WTC11 (cell line): Measurements from ENCODE around the gene ENO2. TPM values are rescaled to one million over a fixed set of nuclear protein-coding genes. Genes with fewer than 3 reads are reported as not detected.

Experiments used
- ATAC-seq: fragments of 200-7000 bp; cut with Tn5 transposase; 2 replicates; pipeline ENCODE4 v1.10.0; 2021; ENCODE audit warnings: mild to moderate bottlenecking, moderate library complexity
- CTCF ChIA-PET: fragments of 300-600 bp; sonication (Branson Sonifier 250); formaldehyde crosslinking; loops from one replicate; lab custom pipeline; 2021; ENCODE audit warnings: antibody characterized with exemption; lab: Charles Lee
- POLR2A ChIA-PET: fragments of 350-600 bp; sonication (Branson Sonifier 250); formaldehyde crosslinking; loops from one replicate; lab custom pipeline; 2021; ENCODE audit warnings: antibody characterized with exemption; lab: Charles Lee
- DNase-seq: peaks from one replicate; pipeline ENCODE4 v3.0.0; 2021; ENCODE audit warnings: low spot score
- H3K27ac Mint-ChIP-seq: 2 replicates; pipeline ENCODE4 v1.8.0; 2021; ENCODE audit warnings: mixed read lengths
- H3K27me3 Mint-ChIP-seq: 2 replicates; pipeline ENCODE4 v1.8.0; 2021; ENCODE audit warnings: low read depth, mild to moderate bottlenecking, moderate library complexity, mixed read lengths
- H3K36me3 Mint-ChIP-seq: 2 replicates; pipeline ENCODE4 v1.8.0; 2021; ENCODE audit warnings: mixed read lengths
- H3K4me1 Mint-ChIP-seq: 2 replicates; pipeline ENCODE4 v1.8.0; 2022; ENCODE audit warnings: mixed read lengths
- H3K4me3 Mint-ChIP-seq: 2 replicates; pipeline ENCODE4 v1.8.0; 2021; ENCODE audit warnings: mild to moderate bottlenecking, moderate library complexity, mixed read lengths
- H3K9me3 Mint-ChIP-seq: 2 replicates; pipeline ENCODE4 v1.8.0; 2021; ENCODE audit warnings: mixed read lengths
- AFF4 ChIP-seq: sonication (generic); formaldehyde crosslinking; IDR thresholded peaks from 2 replicates; pipeline ENCODE4 v1.8.1; 2023; ENCODE audit warnings: mild to moderate bottlenecking, missing genetic modification reagents, borderline replicate concordance
- ARID4B ChIP-seq: sonication (generic); formaldehyde crosslinking; IDR thresholded peaks from 2 replicates; pipeline ENCODE4 v1.8.0; 2023; ENCODE audit warnings: missing genetic modification reagents, mild to moderate bottlenecking, borderline replicate concordance
- EMX1 ChIP-seq: fragments of 250-450 bp; sonication (Bioruptor Pico); IDR thresholded peaks from 2 replicates; pipeline ENCODE4 v1.8.0; 2021; ENCODE audit warnings: mild to moderate bottlenecking
- FOXJ3 ChIP-seq: sonication (generic); formaldehyde crosslinking; IDR thresholded peaks from 2 replicates; pipeline ENCODE4 v1.9.0; 2021; ENCODE audit warnings: missing genetic modification reagents, mild to moderate bottlenecking, borderline replicate concordance
- NFATC4 ChIP-seq: fragments of 250-450 bp; sonication (Bioruptor Pico); IDR thresholded peaks from 2 replicates; pipeline ENCODE4 v1.9.0; 2021; ENCODE audit warnings: mild to moderate bottlenecking
- PRDM15 ChIP-seq: sonication (generic); formaldehyde crosslinking; IDR thresholded peaks from 2 replicates; pipeline ENCODE4 v1.8.0; 2022; ENCODE audit warnings: missing genetic modification reagents
- RELA ChIP-seq: sonication (generic); formaldehyde crosslinking; IDR thresholded peaks from 2 replicates; pipeline ENCODE4 v1.8.1; 2022; ENCODE audit warnings: missing genetic modification reagents, mild to moderate bottlenecking, borderline replicate concordance
- TP53 ChIP-seq: sonication (generic); formaldehyde crosslinking; IDR thresholded peaks from 2 replicates; pipeline ENCODE4 v1.8.1; 2023; ENCODE audit warnings: mild to moderate bottlenecking, missing genetic modification reagents
- ZNF317 ChIP-seq: sonication (generic); formaldehyde crosslinking; IDR thresholded peaks from 2 replicates; pipeline ENCODE4 v1.8.1; 2023; ENCODE audit warnings: low read depth, mild to moderate bottlenecking, moderate library complexity, missing genetic modification reagents, borderline replicate concordance
- ZNF532 ChIP-seq: fragments of 250-450 bp; sonication (Bioruptor Pico); IDR thresholded peaks from 2 replicates; pipeline ENCODE4 v1.9.0; 2021; ENCODE audit warnings: mild to moderate bottlenecking, borderline replicate concordance
- ZNF671 ChIP-seq: fragments of 250-450 bp; sonication (Bioruptor Pico); IDR thresholded peaks from 2 replicates; pipeline ENCODE4 v1.8.0; 2021; ENCODE audit warnings: mild to moderate bottlenecking
- total RNA-seq: library from RNA; stranded (reverse); gene quantifications from 3 replicates; pipeline ENCODE4 v1.2.3, GENCODE V29; 2021
- TF ChIP-seq, protein P1 (sequence below): sonication (generic); formaldehyde crosslinking; IDR thresholded peaks from 2 replicates; pipeline ENCODE4 v1.8.0; 2023; ENCODE audit warnings: mild to moderate bottlenecking, missing genetic modification reagents
- TF ChIP-seq, protein P2 (sequence below): sonication (generic); formaldehyde crosslinking; IDR thresholded peaks from 2 replicates; pipeline ENCODE4 v1.8.1; 2023; ENCODE audit warnings: mild to moderate bottlenecking, missing genetic modification reagents, moderate library complexity

Gene ENO2
- total RNA-seq, 1 experiment from 2014 or later, result 118 TPM

DNA sequence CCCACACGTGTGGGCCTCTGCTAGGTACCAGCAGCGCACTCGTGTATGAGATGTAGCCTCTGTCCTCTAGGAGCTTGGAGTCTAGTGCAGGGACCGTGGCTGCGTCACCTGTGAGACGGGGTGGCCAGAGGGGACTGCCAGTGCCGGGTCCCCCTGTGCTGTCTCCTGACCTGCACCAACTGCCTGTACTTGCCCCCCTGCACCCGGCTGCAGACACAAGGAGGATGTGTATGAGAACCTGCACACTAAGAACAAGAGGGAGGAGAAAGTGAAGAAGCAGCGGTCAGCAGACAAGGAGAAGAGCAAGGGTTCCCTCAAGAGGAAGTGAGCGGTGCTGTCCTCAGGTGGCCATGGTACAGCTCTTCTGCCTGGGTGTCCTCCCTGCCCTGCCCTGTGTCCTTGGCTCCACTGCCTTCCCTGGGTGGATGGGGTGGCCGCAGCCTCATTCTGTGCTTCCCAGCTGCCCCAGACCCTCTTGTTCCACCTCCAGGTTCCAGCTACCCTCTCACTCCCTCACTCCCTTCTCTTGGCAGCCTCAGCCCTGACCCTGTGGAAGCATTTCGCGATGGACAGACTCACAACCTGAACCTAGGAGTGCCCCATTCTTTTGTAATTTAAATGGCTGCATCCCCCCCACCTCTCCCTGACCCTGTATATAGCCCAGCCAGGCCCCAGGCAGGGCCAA is 46.4 kb downstream of the ENO2 start:
- TF ChIP-seq ARID4B (CRISPR knock-in tag), result no peak
- TF ChIP-seq TP53 (CRISPR knock-in tag), result no peak
- no peak for TF ChIP-seq FOXJ3
- no peak for TF ChIP-seq ZNF317 (CRISPR knock-in tag)
- no peak for TF ChIP-seq NFATC4 (CRISPR knock-in tag)
- TF ChIP-seq, protein P1, sequence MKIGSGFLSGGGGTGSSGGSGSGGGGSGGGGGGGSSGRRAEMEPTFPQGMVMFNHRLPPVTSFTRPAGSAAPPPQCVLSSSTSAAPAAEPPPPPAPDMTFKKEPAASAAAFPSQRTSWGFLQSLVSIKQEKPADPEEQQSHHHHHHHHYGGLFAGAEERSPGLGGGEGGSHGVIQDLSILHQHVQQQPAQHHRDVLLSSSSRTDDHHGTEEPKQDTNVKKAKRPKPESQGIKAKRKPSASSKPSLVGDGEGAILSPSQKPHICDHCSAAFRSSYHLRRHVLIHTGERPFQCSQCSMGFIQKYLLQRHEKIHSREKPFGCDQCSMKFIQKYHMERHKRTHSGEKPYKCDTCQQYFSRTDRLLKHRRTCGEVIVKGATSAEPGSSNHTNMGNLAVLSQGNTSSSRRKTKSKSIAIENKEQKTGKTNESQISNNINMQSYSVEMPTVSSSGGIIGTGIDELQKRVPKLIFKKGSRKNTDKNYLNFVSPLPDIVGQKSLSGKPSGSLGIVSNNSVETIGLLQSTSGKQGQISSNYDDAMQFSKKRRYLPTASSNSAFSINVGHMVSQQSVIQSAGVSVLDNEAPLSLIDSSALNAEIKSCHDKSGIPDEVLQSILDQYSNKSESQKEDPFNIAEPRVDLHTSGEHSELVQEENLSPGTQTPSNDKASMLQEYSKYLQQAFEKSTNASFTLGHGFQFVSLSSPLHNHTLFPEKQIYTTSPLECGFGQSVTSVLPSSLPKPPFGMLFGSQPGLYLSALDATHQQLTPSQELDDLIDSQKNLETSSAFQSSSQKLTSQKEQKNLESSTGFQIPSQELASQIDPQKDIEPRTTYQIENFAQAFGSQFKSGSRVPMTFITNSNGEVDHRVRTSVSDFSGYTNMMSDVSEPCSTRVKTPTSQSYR (CRISPR knock-in tag), result no peak
- TF ChIP-seq EMX1 (CRISPR knock-in tag), result no peak
- TF ChIP-seq, protein P2, sequence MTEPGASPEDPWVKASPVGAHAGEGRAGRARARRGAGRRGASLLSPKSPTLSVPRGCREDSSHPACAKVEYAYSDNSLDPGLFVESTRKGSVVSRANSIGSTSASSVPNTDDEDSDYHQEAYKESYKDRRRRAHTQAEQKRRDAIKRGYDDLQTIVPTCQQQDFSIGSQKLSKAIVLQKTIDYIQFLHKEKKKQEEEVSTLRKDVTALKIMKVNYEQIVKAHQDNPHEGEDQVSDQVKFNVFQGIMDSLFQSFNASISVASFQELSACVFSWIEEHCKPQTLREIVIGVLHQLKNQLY (CRISPR knock-in tag), result no peak
- no peak for TF ChIP-seq AFF4
- no peak for TF ChIP-seq ZNF532 (CRISPR knock-in tag)
- no peak for TF ChIP-seq ZNF671
- no peak for TF ChIP-seq RELA
- TF ChIP-seq PRDM15 (CRISPR knock-in tag), result no peak
- Mint-ChIP-seq H3K4me3 (no peak overlapping the region), H3K9me3 (no peaks in the 10 kb centered on the region), H3K27ac (peak overlapping the region; percentile 70; the same call in 1 of the 2 replicates), H3K27me3 (no peaks in the 10 kb centered on the region), H3K4me1 (peaks cover 50% of the 10 kb centered on the region), H3K36me3 (peaks cover 7% of the 10 kb centered on the region)
- DNase-seq (no peak), ATAC-seq (no peak)
- CTCF ChIA-PET, result interaction anchor here (0.6 to 9.7 kb wide), 14 partner anchors 8 to 229 kb away, joined by 3 to 296 read pairs (median 4); partner anchors contain the start of genes C12orf57, PEX5 and RNU7-1
- POLR2A ChIA-PET, result interaction anchor here (0.6 to 6.6 kb wide), 4 partner anchors 16 to 119 kb away, joined by 4 to 167 read pairs (median 14); partner anchors contain the start of genes C12orf57 and RNU7-1
